Testis (tissue), 2 donors: Measurements from ENCODE around the gene TSBP1.

Experiments
- POLR2A ChIP-seq: fragments of 450-650 bp; IDR thresholded peaks from one replicate; pipeline ENCODE4 v1.6.1; 2017; ENCODE audit warnings: antibody characterized with exemption, mild to moderate bottlenecking, moderate library complexity
- TF ChIP-seq, protein P1 (sequence below), 3 experiments: fragments of 450-650 bp in 2 of 3; fragments of 200-600 bp in 1 of 3; sonication (generic) in 1 of 3; IDR thresholded peaks; one replicate each; pipeline ENCODE4 v1.5.1; 2016 to 2019; ENCODE audit warnings: antibody characterized with exemption in 3 of 3, mild to moderate bottlenecking in 2 of 3, moderate library complexity in 1 of 3

DNA sequence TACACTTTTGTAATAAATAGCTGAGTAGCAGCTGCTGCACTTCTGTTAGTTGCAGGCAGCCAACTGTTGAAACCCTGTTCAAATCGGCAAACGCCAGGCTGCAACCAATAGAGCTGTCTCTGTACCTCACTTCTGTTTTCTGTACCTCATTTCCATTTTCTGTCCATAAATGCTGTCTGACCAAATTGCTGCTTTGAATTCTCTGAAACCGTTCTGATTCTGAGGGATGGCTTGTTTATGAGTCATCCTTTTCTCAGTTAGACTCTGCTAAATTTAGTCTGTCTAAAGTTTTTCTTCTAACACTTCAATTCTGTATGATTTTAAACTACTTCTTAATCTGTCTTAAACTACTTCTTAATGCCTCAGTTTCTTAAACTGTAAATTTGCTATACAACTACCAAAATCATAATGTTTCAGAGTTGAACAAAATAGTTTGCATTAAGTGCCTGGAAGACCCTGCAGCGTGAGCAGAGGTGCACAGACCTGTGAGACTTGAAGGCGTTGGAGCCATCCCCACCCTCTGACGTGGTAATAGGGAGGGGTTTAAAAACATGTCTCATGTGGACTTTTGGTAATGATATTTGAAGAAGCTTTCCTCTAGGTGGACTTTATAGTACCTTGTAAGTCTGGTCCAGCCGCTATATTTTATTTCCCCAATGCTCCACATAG is 25.7 kb upstream of the TSBP1 start:
- TF ChIP-seq, protein P1, sequence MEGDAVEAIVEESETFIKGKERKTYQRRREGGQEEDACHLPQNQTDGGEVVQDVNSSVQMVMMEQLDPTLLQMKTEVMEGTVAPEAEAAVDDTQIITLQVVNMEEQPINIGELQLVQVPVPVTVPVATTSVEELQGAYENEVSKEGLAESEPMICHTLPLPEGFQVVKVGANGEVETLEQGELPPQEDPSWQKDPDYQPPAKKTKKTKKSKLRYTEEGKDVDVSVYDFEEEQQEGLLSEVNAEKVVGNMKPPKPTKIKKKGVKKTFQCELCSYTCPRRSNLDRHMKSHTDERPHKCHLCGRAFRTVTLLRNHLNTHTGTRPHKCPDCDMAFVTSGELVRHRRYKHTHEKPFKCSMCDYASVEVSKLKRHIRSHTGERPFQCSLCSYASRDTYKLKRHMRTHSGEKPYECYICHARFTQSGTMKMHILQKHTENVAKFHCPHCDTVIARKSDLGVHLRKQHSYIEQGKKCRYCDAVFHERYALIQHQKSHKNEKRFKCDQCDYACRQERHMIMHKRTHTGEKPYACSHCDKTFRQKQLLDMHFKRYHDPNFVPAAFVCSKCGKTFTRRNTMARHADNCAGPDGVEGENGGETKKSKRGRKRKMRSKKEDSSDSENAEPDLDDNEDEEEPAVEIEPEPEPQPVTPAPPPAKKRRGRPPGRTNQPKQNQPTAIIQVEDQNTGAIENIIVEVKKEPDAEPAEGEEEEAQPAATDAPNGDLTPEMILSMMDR (IDR thresholded peaks at IDR 0.05): no peak
- TF ChIP-seq POLR2A: no peak
